ENCODE measurements around the gene AP5S1. TPM values are rescaled to one million over a fixed set of nuclear protein-coding genes. Genes with fewer than 3 reads are reported as not detected.

AP5S1 gene
- total and polyA plus RNA-seq, 2 experiments from 2014 or later, result 7.6 to 22.9 TPM

GRCh38 chr20:3815703-3816315 lies 4.5 kb upstream of the AP5S1 start:
- Histone ChIP-seq H3K4me3 (no peak overlapping the region), H3K36me3 (no peaks in the 10 kb centered on the region), H3K27ac (no peak overlapping the region), H3K4me1 (ENCODE audit: low read depth) (no peaks in the 10 kb centered on the region), H3K9me3 (ENCODE audit: low read depth) (no peaks in the 10 kb centered on the region), H3K27me3 (no peaks in the 10 kb centered on the region)
- TF ChIP-seq CTCF (IDR thresholded peaks at IDR 0.05; ENCODE audit: low read depth, low read length), result no peak
- no peak for DNase-seq (ENCODE audit: low read depth in 1 of 2, low spot score in 1 of 2)

- H3K27me3 ChIP-seq, result no peaks in the 10 kb centered on the region
- H3K27ac ChIP-seq, result no peak overlapping the region
- no peaks in the 10 kb centered on the region for H3K9me3 ChIP-seq (ENCODE audit: low read depth)
Observed at GRCh38 chr20:3818155-3819151, 1.9 kb upstream of the AP5S1 start.

GRCh38 chr20:3819411-3820047 lies 818 bp upstream of the AP5S1 start:
- no peak for TF ChIP-seq CTCF (IDR thresholded peaks at IDR 0.05; ENCODE audit: low read depth, low read length)
- Histone ChIP-seq H3K36me3 (peaks cover 10% of the 10 kb centered on the region), H3K9me3 (ENCODE audit: low read depth) (no peaks in the 10 kb centered on the region), H3K27me3 (no peaks in the 10 kb centered on the region), H3K4me3 (peak overlapping the region; percentile 51), H3K27ac (peak overlapping the region; percentile 98), H3K4me1 (ENCODE audit: low read depth) (no peaks in the 10 kb centered on the region)
- DNase-seq (ENCODE audit: low read depth in 1 of 2, low spot score in 1 of 2), result no peak

More at GRCh38 chr20:3818155-3819151, 1.9 kb upstream of the AP5S1 start:
- H3K4me1 ChIP-seq (ENCODE audit: low read depth), result no peaks in the 10 kb centered on the region
- no peak overlapping the region for H3K4me3 ChIP-seq
- peak; percentile 77 to 85 for DNase-seq (ENCODE audit: low read depth in 1 of 2, low spot score in 1 of 2)
- H3K36me3 ChIP-seq, result peaks cover 4% of the 10 kb centered on the region
- TF ChIP-seq CTCF (IDR thresholded peaks at IDR 0.05; ENCODE audit: low read depth, low read length), result peak; percentile 86

GRCh38 chr20:3820901-3821727 lies 767 bp downstream of the AP5S1 start:
- Histone ChIP-seq H3K27me3 (no peaks in the 10 kb centered on the region), H3K27ac (peak overlapping the region; percentile 98)

More at GRCh38 chr20:3820901-3821727, 767 bp downstream of the AP5S1 start:
- Histone ChIP-seq H3K9me3 (ENCODE audit: low read depth) (no peaks in the 10 kb centered on the region), H3K36me3 (peaks cover 10% of the 10 kb centered on the region), H3K4me3 (peak overlapping the region; percentile 51), H3K4me1 (ENCODE audit: low read depth) (no peaks in the 10 kb centered on the region)
- DNase-seq (ENCODE audit: low read depth in 1 of 2, low spot score in 1 of 2), result no peak
- TF ChIP-seq CTCF (IDR thresholded peaks at IDR 0.05; ENCODE audit: low read depth, low read length), result no peak
